Loucy (cell line): ENCODE measurements around the gene ACTG1.
A peak's percentile ranks its signal among the peaks of the same experiment; 100 is the strongest.

ENCODE experiments used
- H2AFZ ChIP-seq: fragments of 200-600 bp; sonication (generic); 2 replicates; pipeline ENCODE4 v1.6.0; 2016; ENCODE audit warnings: antibody characterized with exemption, mild to moderate bottlenecking, low read length, moderate library complexity
- H3F3A ChIP-seq: fragments of 200-600 bp; 2 replicates; pipeline ENCODE4 v1.6.0; 2016; ENCODE audit warnings: antibody characterized with exemption, low read depth, mild to moderate bottlenecking
- H3K27me3 ChIP-seq: fragments of 200-600 bp; sonication (generic); 2 replicates; pipeline ENCODE4 v1.6.1; 2014; ENCODE audit warnings: low read length, mild to moderate bottlenecking; ENCODE audit not compliant: insufficient read depth, poor library complexity, severe bottlenecking
- H3K36me3 ChIP-seq: fragments of 200-600 bp; sonication (generic); 2 replicates; pipeline ENCODE4 v1.6.1; 2016; ENCODE audit warnings: low read length; ENCODE audit not compliant: insufficient read depth
- H3K4me1 ChIP-seq: fragments of 200-600 bp; sonication (generic); 2 replicates; pipeline ENCODE4 v1.5.1; 2014; ENCODE audit warnings: low read length, mild to moderate bottlenecking; ENCODE audit not compliant: insufficient read depth, poor library complexity, severe bottlenecking
- H3K4me2 ChIP-seq: fragments of 200-600 bp; sonication (generic); 2 replicates; pipeline ENCODE4 v1.6.0; 2014; ENCODE audit warnings: antibody characterized with exemption, low read length, low read depth, mild to moderate bottlenecking; ENCODE audit not compliant: poor library complexity, severe bottlenecking
- H3K4me3 ChIP-seq: fragments of 200-600 bp; sonication (generic); 2 replicates; pipeline ENCODE4 v1.5.1; 2014; ENCODE audit warnings: low read length, mild to moderate bottlenecking, mixed read lengths; ENCODE audit not compliant: poor library complexity, severe bottlenecking
- H3K79me2 ChIP-seq: fragments of 200-600 bp; sonication (generic); 2 replicates; pipeline ENCODE4 v1.6.1; 2014; ENCODE audit warnings: low read length; ENCODE audit not compliant: insufficient read depth
- H3K9ac ChIP-seq: fragments of 200-600 bp; sonication (generic); 2 replicates; pipeline ENCODE4 v1.6.0; 2014; ENCODE audit warnings: mild to moderate bottlenecking, low read depth, low read length, moderate library complexity; ENCODE audit not compliant: poor library complexity, severe bottlenecking
- H3K9me2 ChIP-seq: fragments of 200-600 bp; sonication (generic); replicated peaks from 2 replicates; pipeline ENCODE4 v1.6.1; 2016; ENCODE audit warnings: low read depth, low read length, mixed read lengths
- H3K9me3 ChIP-seq: fragments of 200-600 bp; sonication (generic); 2 replicates; pipeline ENCODE4 v1.6.1; 2014; ENCODE audit warnings: mild to moderate bottlenecking, antibody characterized with exemption, low read length, low read depth; ENCODE audit not compliant: insufficient read depth
- H4K20me1 ChIP-seq: fragments of 200-600 bp; sonication (generic); 2 replicates; pipeline ENCODE4 v1.6.0; 2014; ENCODE audit warnings: antibody characterized with exemption, low read length, mild to moderate bottlenecking; ENCODE audit not compliant: insufficient read depth, poor library complexity, severe bottlenecking
- CTCF ChIP-seq: fragments of 200-600 bp; sonication (generic); conservative IDR thresholded peaks from 2 replicates; pipeline ENCODE4 v1.5.1; 2014; ENCODE audit warnings: mild to moderate bottlenecking, antibody characterized with exemption, low read length
- EZH2phosphoT487 ChIP-seq: fragments of 200-600 bp; IDR thresholded peaks from 2 replicates; pipeline ENCODE4 v1.6.1; 2018; ENCODE audit warnings: antibody characterized with exemption, mild to moderate bottlenecking, moderate library complexity, borderline replicate concordance

ACTG1 gene

DNA sequence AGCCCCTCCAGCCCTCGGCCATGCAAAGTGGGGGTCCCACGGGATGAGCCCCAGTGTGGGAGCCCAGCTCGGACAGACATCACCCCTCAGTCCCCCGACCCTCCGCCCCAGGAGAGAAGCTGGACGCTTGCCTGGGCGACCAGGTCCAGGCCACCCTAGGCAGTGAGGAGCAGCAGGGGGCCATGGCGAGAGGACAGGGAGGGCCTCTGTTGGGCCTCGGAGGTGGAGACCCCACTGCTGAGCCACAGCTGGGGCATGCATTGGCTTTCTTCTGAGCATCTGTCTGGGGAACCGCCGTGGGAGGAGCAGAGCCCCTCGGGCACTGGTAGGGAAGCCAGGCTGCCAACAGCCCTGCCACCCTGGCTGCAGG is 13.0 kb downstream of the ACTG1 start:
- Histone ChIP-seq H3K4me2 (no peak overlapping the region), H3K9ac (no peak overlapping the region), H3K9me2 (no peaks in the 10 kb centered on the region)

GRCh38 chr17:81498953-81499600 is 13.5 kb downstream of the ACTG1 start:
- no peak overlapping the region for H3K4me3 ChIP-seq
- H3F3A ChIP-seq, result no peaks in the 10 kb centered on the region
- H3K36me3 ChIP-seq, result no peaks in the 10 kb centered on the region
- no peak overlapping the region for H2AFZ ChIP-seq
- no peaks in the 10 kb centered on the region for H3K79me2 ChIP-seq
- no peak overlapping the region for H3K9ac ChIP-seq
- no peaks in the 10 kb centered on the region for H3K9me3 ChIP-seq
- no peaks in the 10 kb centered on the region for H3K9me2 ChIP-seq
- H3K27me3 ChIP-seq, result no peaks in the 10 kb centered on the region
- no peak overlapping the region for H3K4me2 ChIP-seq
- no peaks in the 10 kb centered on the region for H4K20me1 ChIP-seq
- TF ChIP-seq EZH2phosphoT487, result no peak
- H3K4me1 ChIP-seq, result peaks cover 11% of the 10 kb centered on the region

More for the DNA sequence above, 13.0 kb downstream of the ACTG1 start:
- Histone ChIP-seq H3K4me1 (peaks cover 8% of the 10 kb centered on the region), H3K36me3 (no peaks in the 10 kb centered on the region), H3F3A (no peaks in the 10 kb centered on the region), H3K9me3 (no peaks in the 10 kb centered on the region), H3K4me3 (no peak overlapping the region), H3K79me2 (no peaks in the 10 kb centered on the region), H3K27me3 (no peaks in the 10 kb centered on the region), H2AFZ (no peak overlapping the region), H4K20me1 (no peaks in the 10 kb centered on the region)
- no peak for TF ChIP-seq CTCF
- no peak for TF ChIP-seq EZH2phosphoT487

DNA sequence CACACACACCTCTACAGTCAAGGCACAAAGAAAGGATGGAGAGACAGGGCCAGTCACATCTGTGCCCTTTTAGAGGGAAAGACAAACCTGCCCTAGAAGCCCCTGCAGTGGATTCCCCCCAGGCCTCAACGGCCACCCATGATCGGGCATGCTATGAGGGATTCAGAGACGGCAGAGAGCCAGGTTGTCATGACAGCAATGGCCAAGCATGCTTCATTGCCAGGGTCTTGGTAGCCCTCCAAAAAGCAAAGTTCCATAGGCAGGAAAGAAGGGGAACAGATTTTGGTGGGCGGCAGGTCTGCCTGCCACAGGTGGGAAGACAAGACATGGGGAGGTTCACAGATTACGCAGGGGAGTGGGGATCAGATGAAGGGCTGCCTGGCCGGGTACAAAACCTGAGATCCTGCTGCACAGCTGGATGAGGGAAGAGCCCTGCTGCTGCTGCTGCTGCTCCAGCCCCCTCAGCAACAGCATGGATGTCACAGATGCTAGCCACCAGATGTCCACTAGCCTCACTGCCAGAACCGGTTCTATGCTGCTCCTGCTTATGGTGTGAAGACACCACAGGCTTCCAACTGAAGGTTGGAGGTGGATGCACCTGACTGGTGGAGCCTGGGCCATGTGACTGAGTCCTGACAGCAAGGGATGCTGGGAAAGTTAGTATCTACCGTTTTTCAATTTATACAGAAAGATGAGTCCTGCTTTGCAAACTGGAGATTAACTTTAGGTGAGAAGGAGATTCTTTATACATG is 17.8 kb downstream of the ACTG1 start:
- H3K36me3 ChIP-seq, result no peaks in the 10 kb centered on the region
- peak overlapping the region; percentile 60 for H3K9ac ChIP-seq
- peaks cover 27% of the 10 kb centered on the region for H3K4me1 ChIP-seq
- no peaks in the 10 kb centered on the region for H3K9me3 ChIP-seq
- TF ChIP-seq EZH2phosphoT487 (no peak), CTCF (no peak)
- H3K9me2 ChIP-seq, result no peaks in the 10 kb centered on the region
- H4K20me1 ChIP-seq, result no peaks in the 10 kb centered on the region
- no peaks in the 10 kb centered on the region for H3K27me3 ChIP-seq
- no peaks in the 10 kb centered on the region for H3F3A ChIP-seq
- peak overlapping the region; percentile 61 for H3K4me2 ChIP-seq
- H3K79me2 ChIP-seq, result peaks cover 5% of the 10 kb centered on the region; the same call in 1 of the 2 replicates
- H3K4me3 ChIP-seq, result peak overlapping the region; percentile 50
- peak overlapping the region; percentile 37; the same call in 1 of the 2 replicates for H2AFZ ChIP-seq
